SK-N-MC (cell line): ENCODE data around the gene TLE6.

ENCODE experiments used
- EZH2 ChIP-seq: fragments of 200-600 bp; sonication (generic); IDR thresholded peaks from one replicate; pipeline ENCODE4 v1.6.1; 2017; ENCODE audit warnings: antibody characterized with exemption
- POLR2AphosphoS5 ChIP-seq: IDR thresholded peaks from 2 replicates; pipeline ENCODE4 v1.6.1; 2012; ENCODE audit warnings: mild to moderate bottlenecking, low read depth, low read length, borderline replicate concordance

DNA sequence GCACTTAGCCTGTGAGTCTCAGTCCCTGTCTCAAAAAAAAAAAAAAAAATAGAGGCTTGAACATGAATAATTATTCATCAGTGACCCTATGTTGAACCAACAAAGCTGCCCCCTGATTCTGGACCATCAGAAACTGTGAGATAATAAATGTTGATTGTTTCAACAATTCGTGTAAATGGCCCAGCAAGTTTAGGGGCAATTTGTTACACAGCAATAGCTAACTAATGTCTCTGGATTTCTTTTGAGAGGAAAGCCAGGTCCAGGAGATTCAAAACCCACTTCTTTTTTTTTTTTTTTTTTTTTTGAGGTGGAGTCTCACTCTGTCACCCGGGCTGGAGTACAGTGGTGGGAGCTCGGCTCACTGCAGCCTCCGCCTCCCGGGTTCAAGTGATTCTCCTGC, 12.5 kb upstream of the TLE6 start:
- no peak for TF ChIP-seq EZH2
- no peak for TF ChIP-seq POLR2AphosphoS5
